WERI-Rb-1 (cell line): ENCODE measurements around the gene AVPR1B.

ENCODE experiments used
- DNase-seq: peaks from one replicate; pipeline ENCODE4 v3.0.0-alpha.2; 2020
- H3K27ac ChIP-seq: fragments of 250-450 bp; sonication (Bioruptor Pico); 2 replicates; pipeline ENCODE4 v1.5.1; 2020; ENCODE audit warnings: mild to moderate bottlenecking, moderate library complexity
- H3K27me3 ChIP-seq: fragments of 250-450 bp; sonication (Bioruptor Pico); 2 replicates; pipeline ENCODE4 v1.5.1; 2021; ENCODE audit warnings: mild to moderate bottlenecking, low read depth, moderate library complexity; ENCODE audit not compliant: insufficient read depth, severe bottlenecking
- H3K36me3 ChIP-seq: fragments of 250-450 bp; sonication (Bioruptor Pico); 2 replicates; pipeline ENCODE4 v1.5.1; 2020; ENCODE audit warnings: mild to moderate bottlenecking, moderate library complexity
- H3K4me3 ChIP-seq: 2 replicates; pipeline ENCODE4 v1.5.1; 2011; ENCODE audit warnings: low read depth, mild to moderate bottlenecking, control low read depth, low read length
- H3K9me3 ChIP-seq: fragments of 250-450 bp; sonication (Bioruptor Pico); 2 replicates; pipeline ENCODE4 v1.5.1; 2021; ENCODE audit warnings: mild to moderate bottlenecking, moderate library complexity; ENCODE audit not compliant: severe bottlenecking
- CTCF ChIP-seq: IDR thresholded peaks from 2 replicates; pipeline ENCODE4 v1.5.1; 2011; ENCODE audit warnings: low read depth, mild to moderate bottlenecking, control low read depth, inconsistent platforms, low read length

Gene AVPR1B

DNA sequence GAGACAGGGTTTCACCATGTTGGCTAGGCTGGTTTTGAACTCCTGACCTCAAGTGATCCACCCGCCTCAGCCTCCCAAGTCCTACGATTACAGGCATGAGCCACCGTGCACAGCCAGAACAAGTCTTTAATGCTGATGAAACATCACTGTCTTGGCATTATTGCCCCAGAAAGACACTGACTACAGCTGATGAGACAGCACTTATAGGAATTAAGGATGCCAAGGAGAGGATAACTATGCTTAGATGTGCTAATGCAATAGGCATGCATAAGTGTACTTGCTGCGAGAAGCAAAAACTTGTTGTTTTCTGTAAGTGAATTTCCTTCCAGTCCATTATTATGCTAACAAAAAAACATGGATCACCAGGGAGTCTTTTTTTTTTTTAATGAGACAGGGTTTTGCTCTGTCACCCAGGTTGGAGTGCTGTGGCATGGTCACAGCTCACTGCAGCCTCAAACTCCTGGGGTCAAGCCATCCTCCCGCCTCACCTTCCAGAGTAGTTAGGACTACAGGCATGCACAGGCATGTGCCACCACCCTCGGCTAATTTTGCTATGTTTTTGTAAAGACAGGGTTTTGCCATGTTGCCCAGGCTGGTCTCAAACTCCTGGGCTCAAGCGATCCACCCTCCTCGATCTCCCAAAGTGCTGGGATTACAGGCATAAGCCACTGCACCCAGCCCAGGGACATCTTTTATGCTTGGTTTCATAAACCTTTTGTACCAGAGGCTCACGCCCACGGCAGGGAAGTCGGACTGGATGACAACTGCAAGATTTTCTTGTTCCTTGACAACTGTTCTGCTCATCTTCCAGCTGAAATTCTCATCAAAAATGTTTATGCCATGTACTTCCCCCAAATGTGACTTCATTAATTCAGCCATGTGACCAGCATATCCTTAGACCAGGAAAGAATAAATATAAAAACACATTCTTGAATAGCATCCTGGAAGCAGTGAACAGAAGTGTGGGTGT, 41.1 kb downstream of the AVPR1B start:
- H3K4me3 ChIP-seq: no peak overlapping the region
- no peak for TF ChIP-seq CTCF
- DNase-seq: no peak
- no peak overlapping the region for H3K27ac ChIP-seq
- peaks cover 32% of the 10 kb centered on the region for H3K27me3 ChIP-seq
- H3K36me3 ChIP-seq: no peaks in the 10 kb centered on the region
- no peaks in the 10 kb centered on the region for H3K9me3 ChIP-seq

GRCh38 chr1:206074839-206075238, 42.3 kb downstream of the AVPR1B start:
- DNase-seq: no peak
- H3K36me3 ChIP-seq: no peaks in the 10 kb centered on the region
- H3K27me3 ChIP-seq: peaks cover 35% of the 10 kb centered on the region
- no peak overlapping the region for H3K4me3 ChIP-seq
- no peak overlapping the region for H3K27ac ChIP-seq
- H3K9me3 ChIP-seq: no peaks in the 10 kb centered on the region
- TF ChIP-seq CTCF: no peak

DNA sequence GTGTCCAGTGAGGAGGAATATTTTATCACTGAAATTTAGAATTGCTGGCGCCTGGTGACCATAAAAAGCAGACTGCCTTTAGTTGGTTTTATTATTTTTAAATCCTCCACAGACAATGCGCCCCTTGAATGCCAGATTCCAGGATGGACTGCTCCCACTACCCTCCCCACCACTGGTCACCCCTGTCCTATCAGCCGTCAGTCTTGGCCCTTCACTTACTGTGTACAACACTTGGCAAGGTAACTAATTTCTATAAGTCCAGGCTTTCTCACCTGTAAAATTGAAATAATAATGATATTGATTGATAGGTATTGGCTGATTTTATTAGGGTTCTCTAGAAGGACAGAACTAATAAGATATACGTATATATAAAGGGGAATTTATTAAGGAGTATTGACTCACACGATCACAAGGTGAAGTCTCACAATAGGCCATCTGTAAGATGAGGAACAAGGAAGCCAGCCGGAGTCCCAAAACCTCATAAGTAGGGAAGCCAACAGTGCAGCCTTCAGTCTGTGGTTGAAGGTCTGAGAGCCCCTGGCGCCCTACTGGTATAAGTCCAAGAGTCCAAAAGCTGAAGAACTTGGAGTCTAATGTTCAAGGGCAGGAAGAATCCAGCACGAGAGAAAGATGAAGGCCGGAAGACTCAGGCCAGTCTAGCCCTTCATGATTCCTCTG, 46.4 kb downstream of the AVPR1B start:
- no peaks in the 10 kb centered on the region for H3K9me3 ChIP-seq
- H3K4me3 ChIP-seq: no peak overlapping the region
- no peak overlapping the region for H3K27ac ChIP-seq
- DNase-seq: no peak
- no peaks in the 10 kb centered on the region for H3K36me3 ChIP-seq
- H3K27me3 ChIP-seq: peaks cover 54% of the 10 kb centered on the region
- no peak for TF ChIP-seq CTCF

- peaks cover 3% of the 10 kb centered on the region for H3K9me3 ChIP-seq
- no peaks in the 10 kb centered on the region for H3K36me3 ChIP-seq
- no peak overlapping the region for H3K27ac ChIP-seq
- no peak for TF ChIP-seq CTCF
- no peak for DNase-seq
- H3K27me3 ChIP-seq: peaks cover 39% of the 10 kb centered on the region
- no peak overlapping the region for H3K4me3 ChIP-seq
Observed at GRCh38 chr1:206068314-206068713, 48.9 kb downstream of the AVPR1B start.

DNA sequence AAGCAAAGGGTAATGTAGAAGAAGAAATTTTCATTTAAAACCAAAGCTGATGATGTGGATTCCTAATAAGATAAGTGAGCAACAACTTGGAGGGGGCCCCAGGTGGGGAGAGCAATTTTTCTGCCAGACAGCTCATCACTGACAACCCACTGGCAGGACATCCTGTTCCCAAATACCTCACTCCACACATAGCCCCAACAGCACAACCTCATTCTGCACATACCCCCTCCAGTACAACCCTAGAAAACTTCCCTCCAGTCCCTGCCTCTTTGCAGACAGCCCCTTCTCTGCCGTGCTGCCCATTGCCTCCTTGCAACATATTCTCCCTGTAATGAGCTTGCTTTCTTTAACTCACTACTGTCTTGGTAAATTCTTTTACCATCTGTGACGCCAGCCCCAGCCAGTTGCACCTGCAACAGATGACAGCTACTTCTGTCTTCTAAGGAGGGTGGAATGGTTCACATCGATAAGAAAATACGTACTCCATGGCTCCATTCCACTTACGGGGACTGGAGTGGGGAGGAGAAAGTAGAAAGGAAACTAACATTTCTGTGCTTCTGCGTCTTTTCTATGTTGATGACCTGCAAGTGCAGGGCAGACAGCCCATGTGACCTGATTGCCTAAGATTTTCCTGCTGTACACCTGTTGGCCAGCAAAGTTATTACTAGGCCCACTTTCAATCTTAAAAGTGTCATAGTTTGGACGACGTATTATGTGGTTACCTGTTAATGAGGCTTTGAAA, 49.5 kb downstream of the AVPR1B start:
- H3K4me3 ChIP-seq: no peak overlapping the region
- TF ChIP-seq CTCF: no peak
- H3K9me3 ChIP-seq: peaks cover 9% of the 10 kb centered on the region
- DNase-seq: peak; percentile 7
- peaks cover 34% of the 10 kb centered on the region for H3K27me3 ChIP-seq
- no peaks in the 10 kb centered on the region for H3K36me3 ChIP-seq
- H3K27ac ChIP-seq: no peak overlapping the region
